ENCODE measurements around the gene PRIMPOL.
A peak's percentile ranks its signal among the peaks of the same experiment; 100 is the strongest.
"Not testable (repeated sequence)": the region's sequence is repeated elsewhere in the genome, so short reads cannot be mapped to it uniquely, and the experiment has no call there.

Gene PRIMPOL

DNA sequence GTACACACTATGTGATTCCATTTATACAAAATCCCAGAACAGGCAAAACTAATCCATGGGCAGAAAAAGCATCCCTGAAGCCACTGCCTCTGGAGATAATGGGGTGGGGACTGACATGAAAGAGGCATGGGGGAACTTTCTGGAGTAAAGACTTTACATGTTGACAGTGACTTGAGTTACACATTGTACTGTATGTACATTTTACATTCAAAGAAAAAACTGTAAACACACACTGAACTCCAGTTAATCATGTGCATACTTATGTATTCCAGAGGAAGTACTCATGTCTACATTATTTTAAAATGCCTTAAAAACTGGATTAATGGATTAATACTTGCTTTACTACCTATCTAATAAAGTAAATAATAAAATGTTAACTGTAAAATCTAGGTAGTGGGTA, 62.8 kb downstream of the PRIMPOL start:
- DNase-seq (ENCODE audit: low read depth): no peak

DNA sequence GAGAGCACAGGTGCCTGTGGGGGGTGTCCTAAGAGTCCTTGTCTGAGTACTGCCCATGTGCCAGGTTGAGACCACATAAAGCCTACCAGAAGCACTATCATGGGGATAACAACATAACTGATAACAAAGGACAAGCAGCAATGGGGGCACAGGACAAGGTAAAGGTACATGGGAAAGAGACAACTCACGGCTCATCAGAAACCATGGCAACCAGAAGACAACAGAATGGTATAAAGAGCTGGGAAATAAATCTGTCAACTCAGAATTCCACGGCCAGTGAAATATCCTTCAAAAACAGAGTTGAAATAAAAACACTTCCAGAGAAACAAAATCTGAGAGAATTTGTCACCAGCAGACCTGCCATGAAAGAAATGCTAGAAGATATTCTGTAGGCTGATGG, 64.3 kb downstream of the PRIMPOL start:
- DNase-seq (ENCODE audit: low read depth): no peak

DNA sequence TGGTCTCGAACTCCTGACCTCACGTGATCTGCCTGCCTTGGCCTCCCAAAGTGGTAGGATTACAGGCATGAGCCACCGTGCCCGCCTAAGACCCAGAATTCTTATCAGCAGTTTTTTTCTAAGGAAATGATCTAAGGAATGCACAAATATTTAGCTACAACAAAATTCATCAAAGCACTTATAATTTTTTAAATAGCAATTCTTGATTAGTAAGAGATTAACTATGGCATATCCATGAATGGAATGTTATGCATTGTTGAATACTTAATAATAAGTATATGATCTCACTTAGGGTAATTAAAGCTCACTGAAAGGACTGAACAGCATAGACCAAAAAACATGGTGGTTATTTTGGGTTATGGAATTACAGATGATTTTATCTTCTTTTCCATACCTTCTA, 66.0 kb downstream of the PRIMPOL start:
- DNase-seq (ENCODE audit: low read depth): no peak

- DNase-seq (ENCODE audit: low read depth): no peak
Measured at GRCh38 chr4:184719407-184719806, 69.9 kb downstream of the PRIMPOL start.

- DNase-seq (ENCODE audit: low read depth): no peak
Measured at GRCh38 chr4:184721254-184721653, 71.7 kb downstream of the PRIMPOL start.

- DNase-seq (ENCODE audit: low read depth): no peak
Measured at GRCh38 chr4:184722798-184723197, 73.3 kb downstream of the PRIMPOL start.

DNA sequence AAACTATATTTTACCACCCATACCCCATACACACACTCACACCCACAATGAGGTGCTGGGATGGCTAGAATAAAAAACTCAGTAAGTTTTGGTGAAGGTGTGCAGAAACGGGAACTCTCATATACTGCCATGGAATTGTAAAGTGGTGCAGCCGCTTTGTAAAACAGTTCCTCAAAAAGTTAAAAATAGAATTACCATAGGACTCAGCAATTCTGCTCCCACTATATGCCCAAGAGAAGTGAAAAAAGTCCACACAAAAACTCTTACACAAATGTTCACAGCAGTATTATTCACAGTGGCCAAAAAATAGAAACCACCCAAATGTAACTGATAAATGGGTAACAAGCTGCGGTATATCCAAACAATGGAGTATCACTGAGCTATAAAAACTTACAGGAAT, 77.9 kb downstream of the PRIMPOL start:
- no peak for DNase-seq (ENCODE audit: low read depth)

DNA sequence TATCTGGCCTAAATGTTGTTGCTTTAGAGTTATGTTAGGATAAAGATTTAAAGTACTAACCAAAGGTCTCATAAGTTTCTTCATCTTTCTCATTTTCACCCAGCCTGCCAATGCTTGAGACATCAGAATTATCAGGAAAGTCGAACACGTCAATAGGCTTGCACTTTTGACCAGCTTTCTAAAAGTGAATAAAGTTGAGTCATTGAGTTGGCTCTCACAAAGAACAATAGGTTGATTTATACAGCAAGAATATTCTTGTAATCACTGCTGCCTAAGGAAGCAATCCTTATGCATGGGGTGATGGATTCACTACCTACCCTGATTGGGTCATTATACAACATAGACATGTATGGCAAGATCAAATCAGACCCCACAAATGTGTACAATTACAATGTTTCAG, 79.3 kb downstream of the PRIMPOL start:
- DNase-seq (ENCODE audit: low read depth): no peak

DNA sequence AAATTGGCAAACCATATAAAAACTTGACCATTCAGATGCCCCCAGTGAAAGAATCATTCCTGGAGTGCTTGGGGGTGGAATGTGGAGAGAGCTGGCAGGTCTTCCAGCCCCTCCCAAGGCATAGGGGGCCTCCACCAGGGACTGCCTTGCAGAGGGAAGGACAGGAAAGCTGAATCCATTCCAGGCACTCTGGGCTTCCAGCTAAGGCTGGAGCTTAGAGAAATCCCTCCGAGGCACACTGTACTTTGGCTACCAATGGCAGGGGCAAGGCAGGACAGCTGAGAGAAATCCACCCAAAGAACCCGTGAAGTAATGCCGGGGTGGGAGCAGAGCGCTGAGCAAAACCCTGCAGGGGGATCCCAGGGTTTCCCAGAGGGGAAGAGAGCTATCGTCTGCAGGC, 80.4 kb downstream of the PRIMPOL start:
- no peak for DNase-seq (ENCODE audit: low read depth)

DNA sequence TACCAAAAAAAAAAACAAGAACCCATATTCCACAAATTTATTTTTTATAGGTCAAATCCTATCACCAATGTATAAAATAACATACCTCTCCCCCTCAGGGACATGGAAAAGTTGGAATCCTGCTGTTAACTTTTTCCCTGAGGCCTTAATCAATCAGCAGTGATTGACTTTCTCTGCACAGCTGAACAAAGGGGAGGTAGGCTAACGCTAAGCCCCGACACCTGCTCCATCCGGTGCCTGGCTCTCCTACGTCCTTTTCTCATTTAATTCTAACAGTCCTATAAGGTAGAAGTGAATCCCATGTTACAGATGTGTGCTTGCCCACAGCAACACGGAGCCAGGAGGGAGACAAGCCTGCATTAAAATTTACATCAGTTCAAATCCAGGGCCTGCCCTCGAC, 81.5 kb downstream of the PRIMPOL start:
- DNase-seq (ENCODE audit: low read depth): no peak

- DNase-seq (ENCODE audit: low read depth): no peak
Measured at GRCh38 chr4:184732126-184732525, 82.6 kb downstream of the PRIMPOL start.

- DNase-seq (ENCODE audit: low read depth): peak; percentile 98
Measured at GRCh38 chr4:184733654-184734524, 84.4 kb downstream of the PRIMPOL start, which contains the start of gene CENPU. Gene CENPU (minus strand): TSS chr4:184734096. CDS start chr4:184734062, 34 bp downstream.

- no peak for DNase-seq (ENCODE audit: low read depth)
Measured at GRCh38 chr4:184734758-184735157, 85.2 kb downstream of the PRIMPOL start.

- not testable (repeated sequence) for DNase-seq (ENCODE audit: low read depth)
Measured at GRCh38 chr4:184739575-184739974, 90.0 kb downstream of the PRIMPOL start.

DNA sequence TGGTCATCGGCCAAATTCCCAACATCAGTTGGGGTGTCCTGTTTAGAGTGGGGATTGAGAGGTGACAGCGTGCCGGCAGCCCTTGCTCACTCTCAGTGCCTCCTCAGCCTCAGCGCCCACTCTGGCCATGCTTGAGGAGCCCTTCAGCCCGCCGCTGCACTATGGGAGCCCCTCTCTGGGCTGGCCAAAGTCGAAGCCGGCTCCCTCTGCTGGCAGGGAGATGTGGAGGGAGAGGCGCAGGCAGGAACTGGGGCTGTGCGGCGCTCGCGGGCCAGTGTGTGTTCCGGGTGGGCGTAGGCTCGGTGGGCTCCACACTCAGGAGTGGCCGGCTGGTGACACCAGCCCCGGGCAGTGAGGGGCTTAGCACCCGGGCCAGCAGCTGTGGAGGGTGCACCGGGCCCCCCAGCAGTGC, 91.4 kb downstream of the PRIMPOL start:
- DNase-seq (ENCODE audit: low read depth): no peak

- not testable (repeated sequence) for DNase-seq (ENCODE audit: low read depth)
Measured at GRCh38 chr4:184741651-184742050, 92.1 kb downstream of the PRIMPOL start.

GRCh38 chr4:184743650-184744049, 94.1 kb downstream of the PRIMPOL start:
- no peak for DNase-seq (ENCODE audit: low read depth)

GRCh38 chr4:184744236-184744635, 94.7 kb downstream of the PRIMPOL start:
- no peak for DNase-seq (ENCODE audit: low read depth)
